Caco-2 (cell line): ENCODE results near the gene C16orf92. TPM values are rescaled to one million over a fixed set of nuclear protein-coding genes. Genes with fewer than 3 reads are reported as not detected.

Source experiments
- BruUV-seq: library from RNA; stranded (reverse); fragments of 400-500 nt; replicated peaks from 2 replicates; lab custom pipeline; 2021; lab: Mats Ljungman, UMichigan
- CTCF ChIA-PET: fragments of 300-600 bp; sonication (Branson Sonifier 250); formaldehyde crosslinking; loops from one replicate; lab custom pipeline; 2022; ENCODE audit warnings: antibody characterized with exemption; lab: Charles Lee
- POLR2A ChIA-PET: fragments of 300-600 bp; sonication (Branson Sonifier 250); formaldehyde crosslinking; loops from one replicate; lab custom pipeline; 2022; ENCODE audit warnings: antibody characterized with exemption; lab: Charles Lee
- DNase-seq, 2 experiments: peaks; one replicate each; pipeline versions ENCODE4 v3.0.0 to v3.0.0-alpha.2; 2020 to 2022
- H3K27me3 ChIP-seq: replicated peaks from 2 replicates; pipeline ENCODE4 v1.6.0; 2011; ENCODE audit warnings: low read length; ENCODE audit not compliant: control insufficient read depth, insufficient read depth
- H3K36me3 ChIP-seq: 2 replicates; pipeline ENCODE4 v1.5.1; 2011; ENCODE audit warnings: low read length; ENCODE audit not compliant: control insufficient read depth, insufficient read depth
- H3K4me1 ChIP-seq: fragments of 250-450 bp; sonication (Bioruptor Pico); 2 replicates; pipeline ENCODE4 v1.5.1; 2020; ENCODE audit warnings: mild to moderate bottlenecking
- H3K4me3 ChIP-seq: 2 replicates; pipeline ENCODE4 v1.5.1; 2011; ENCODE audit warnings: low read depth, mild to moderate bottlenecking, control low read depth, low read length
- H3K9me3 ChIP-seq: fragments of 250-450 bp; sonication (Bioruptor Pico); 2 replicates; pipeline ENCODE4 v1.5.1; 2020; ENCODE audit warnings: mild to moderate bottlenecking, moderate library complexity
- H3K27ac Mint-ChIP-seq: one replicate; pipeline ENCODE4 v1.8.0; 2022; ENCODE audit warnings: mixed read lengths; ENCODE audit not compliant: unreplicated experiment
- H3K27me3 Mint-ChIP-seq: one replicate; pipeline ENCODE4 v1.8.0; 2022; ENCODE audit warnings: mixed read lengths; ENCODE audit not compliant: insufficient read depth, unreplicated experiment
- H3K36me3 Mint-ChIP-seq: one replicate; pipeline ENCODE4 v1.8.0; 2022; ENCODE audit warnings: mild to moderate bottlenecking, mixed read lengths; ENCODE audit not compliant: insufficient read depth, unreplicated experiment
- H3K4me1 Mint-ChIP-seq: one replicate; pipeline ENCODE4 v1.8.0; 2022; ENCODE audit warnings: low read depth, mixed read lengths; ENCODE audit not compliant: unreplicated experiment
- H3K4me3 Mint-ChIP-seq: one replicate; pipeline ENCODE4 v1.8.0; 2022; ENCODE audit warnings: mild to moderate bottlenecking, moderate library complexity, mixed read lengths; ENCODE audit not compliant: unreplicated experiment
- H3K9me3 Mint-ChIP-seq: one replicate; pipeline ENCODE4 v1.8.0; 2022; ENCODE audit warnings: mixed read lengths; ENCODE audit not compliant: unreplicated experiment
- intact Hi-C: fragments of 100-400 bp; cut with micrococcal nuclease; formaldehyde crosslinking; loops from one replicate; pipeline ENCODE4 v1.10.0; 2022; ENCODE audit not compliant: unreplicated experiment
- total RNA-seq: library from RNA; stranded (reverse); gene quantifications from 2 replicates; pipeline ENCODE4 v1.2.3, GENCODE V29; 2022
- TF ChIP-seq, protein P1 (sequence below), 2 experiments: fragments of 200-600 bp in 1 of 2; IDR thresholded peaks; 1 replicate in 1 of 2; 2 replicates in 1 of 2; pipeline versions ENCODE4 v1.5.1 to v1.8.0; 2011 to 2022; ENCODE audit warnings: antibody characterized with exemption in 1 of 2, control low read depth in 1 of 2, inconsistent platforms in 1 of 2, low read depth in 1 of 2, low read length in 1 of 2, mild to moderate bottlenecking in 1 of 2, moderate library complexity in 1 of 2; ENCODE audit not compliant: insufficient read depth in 1 of 2, severe bottlenecking in 1 of 2, unreplicated experiment in 1 of 2

The C16orf92 gene
- total RNA-seq, 1 experiment from 2014 or later = not detected

DNA sequence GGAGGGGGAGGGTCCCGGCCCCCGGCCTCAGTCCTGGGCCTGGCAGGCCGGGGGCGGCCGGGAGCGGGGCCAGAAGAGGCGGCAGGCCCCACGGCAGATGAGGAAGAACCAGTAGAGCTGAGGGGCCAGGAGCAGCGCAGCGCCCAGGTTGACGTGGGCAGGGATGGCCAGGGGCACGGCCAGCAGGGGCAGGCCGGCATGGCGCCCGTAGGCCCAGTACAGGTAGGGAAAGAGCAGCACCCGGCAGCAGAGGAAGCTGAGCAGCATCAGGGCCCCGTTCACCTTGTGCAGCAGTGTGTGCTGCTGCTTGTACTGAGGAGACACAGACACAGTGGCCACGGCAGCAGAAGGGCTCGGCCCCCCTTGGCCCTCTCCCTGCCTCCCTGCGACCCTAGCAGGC is 2.2 kb downstream of the C16orf92 start:
- Histone ChIP-seq H3K9me3 (no peaks in the 10 kb centered on the region), H3K4me1 (no peaks in the 10 kb centered on the region), H3K36me3 (no peaks in the 10 kb centered on the region), H3K4me3 (no peak overlapping the region), H3K27me3 (no peaks in the 10 kb centered on the region)
- no TSS peak for BruUV-seq
- Mint-ChIP-seq H3K4me1 (peaks cover 7% of the 10 kb centered on the region), H3K4me3 (no peak overlapping the region), H3K27me3 (peaks cover 11% of the 10 kb centered on the region), H3K27ac (no peak overlapping the region), H3K9me3 (no peaks in the 10 kb centered on the region), H3K36me3 (peaks cover 7% of the 10 kb centered on the region)
- POLR2A ChIA-PET = no interaction called here
- CTCF ChIA-PET = no interaction called here
- DNase-seq = no peak
- TF ChIP-seq, protein P1, sequence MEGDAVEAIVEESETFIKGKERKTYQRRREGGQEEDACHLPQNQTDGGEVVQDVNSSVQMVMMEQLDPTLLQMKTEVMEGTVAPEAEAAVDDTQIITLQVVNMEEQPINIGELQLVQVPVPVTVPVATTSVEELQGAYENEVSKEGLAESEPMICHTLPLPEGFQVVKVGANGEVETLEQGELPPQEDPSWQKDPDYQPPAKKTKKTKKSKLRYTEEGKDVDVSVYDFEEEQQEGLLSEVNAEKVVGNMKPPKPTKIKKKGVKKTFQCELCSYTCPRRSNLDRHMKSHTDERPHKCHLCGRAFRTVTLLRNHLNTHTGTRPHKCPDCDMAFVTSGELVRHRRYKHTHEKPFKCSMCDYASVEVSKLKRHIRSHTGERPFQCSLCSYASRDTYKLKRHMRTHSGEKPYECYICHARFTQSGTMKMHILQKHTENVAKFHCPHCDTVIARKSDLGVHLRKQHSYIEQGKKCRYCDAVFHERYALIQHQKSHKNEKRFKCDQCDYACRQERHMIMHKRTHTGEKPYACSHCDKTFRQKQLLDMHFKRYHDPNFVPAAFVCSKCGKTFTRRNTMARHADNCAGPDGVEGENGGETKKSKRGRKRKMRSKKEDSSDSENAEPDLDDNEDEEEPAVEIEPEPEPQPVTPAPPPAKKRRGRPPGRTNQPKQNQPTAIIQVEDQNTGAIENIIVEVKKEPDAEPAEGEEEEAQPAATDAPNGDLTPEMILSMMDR (IDR thresholded peaks at IDR 0.05; ENCODE audit: insufficient read depth in 1 of 2, low read depth in 1 of 2, low read length in 1 of 2, severe bottlenecking in 1 of 2, unreplicated experiment in 1 of 2) = no peak
- intact Hi-C loops = loop anchor here (10.0 kb wide), 1 partner anchor 130 kb away; the partner anchor contains the start of gene SEZ6L2

DNA sequence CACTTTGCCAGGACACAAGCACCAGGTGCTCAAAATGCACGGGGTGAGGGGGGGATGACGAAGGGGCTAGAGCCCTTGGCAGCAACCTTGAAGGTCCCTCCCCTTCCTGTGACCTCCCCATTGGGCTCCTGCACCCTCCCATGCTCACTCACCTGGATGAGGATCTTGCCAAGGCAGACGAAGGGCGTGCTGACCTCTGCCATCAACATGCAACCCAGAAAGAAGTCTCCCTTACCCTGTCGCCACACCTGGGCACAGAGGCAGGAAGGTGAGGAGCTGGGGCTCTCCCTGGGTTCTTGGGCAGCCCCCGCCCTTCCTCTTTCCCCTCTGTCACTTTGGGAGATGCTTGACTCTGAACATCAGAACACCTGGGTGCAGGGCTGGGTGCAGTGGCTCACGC is 2.6 kb downstream of the C16orf92 start:
- H3K4me3 Mint-ChIP-seq = no peak overlapping the region
- H3K9me3 ChIP-seq = no peaks in the 10 kb centered on the region
- BruUV-seq = no TSS peak
- H3K36me3 Mint-ChIP-seq = peaks cover 7% of the 10 kb centered on the region
- TF ChIP-seq, protein P1 (IDR thresholded peaks at IDR 0.05; ENCODE audit: insufficient read depth in 1 of 2, low read depth in 1 of 2, low read length in 1 of 2, severe bottlenecking in 1 of 2, unreplicated experiment in 1 of 2) = no peak
- H3K4me3 ChIP-seq = no peak overlapping the region
- H3K9me3 Mint-ChIP-seq = no peaks in the 10 kb centered on the region
- H3K27me3 ChIP-seq = no peaks in the 10 kb centered on the region
- peaks cover 7% of the 10 kb centered on the region for H3K4me1 Mint-ChIP-seq
- no peak overlapping the region for H3K27ac Mint-ChIP-seq
- POLR2A ChIA-PET = no interaction called here
- no peaks in the 10 kb centered on the region for H3K4me1 ChIP-seq
- peaks cover 11% of the 10 kb centered on the region for H3K27me3 Mint-ChIP-seq
- CTCF ChIA-PET = no interaction called here
- intact Hi-C loops = loop anchor here (10.0 kb wide), 1 partner anchor 131 kb away; the partner anchor contains the start of gene SEZ6L2
- H3K36me3 ChIP-seq = no peaks in the 10 kb centered on the region
- DNase-seq = no peak

DNA sequence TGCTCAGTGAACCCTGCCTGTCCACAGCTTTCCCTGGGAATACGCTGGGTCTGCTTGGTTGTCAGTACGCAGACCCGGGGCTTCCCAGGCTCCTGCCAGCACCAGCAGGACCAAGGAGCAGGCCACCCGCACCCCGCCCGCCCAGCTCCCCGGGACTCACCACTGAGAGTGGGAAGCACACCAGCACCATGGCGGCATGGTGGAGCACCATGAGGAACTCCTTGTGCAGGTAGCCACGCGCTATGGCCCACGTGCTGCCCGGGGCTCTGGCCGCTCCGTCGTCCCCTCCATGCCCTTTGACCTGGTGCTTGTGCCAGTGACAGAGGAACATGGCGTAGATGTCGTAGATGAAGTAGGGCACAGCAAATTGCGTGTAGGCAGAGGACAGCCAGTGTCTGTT is 3.5 kb downstream of the C16orf92 start:
- Mint-ChIP-seq H3K27ac (no peak overlapping the region), H3K27me3 (peaks cover 11% of the 10 kb centered on the region), H3K9me3 (no peaks in the 10 kb centered on the region), H3K36me3 (peaks cover 1% of the 10 kb centered on the region), H3K4me1 (peaks cover 7% of the 10 kb centered on the region), H3K4me3 (no peak overlapping the region)
- Histone ChIP-seq H3K9me3 (no peaks in the 10 kb centered on the region), H3K36me3 (no peaks in the 10 kb centered on the region), H3K27me3 (no peaks in the 10 kb centered on the region; the same call in 1 of the 2 replicates), H3K4me1 (no peaks in the 10 kb centered on the region), H3K4me3 (no peak overlapping the region)
- TF ChIP-seq, protein P1 (IDR thresholded peaks at IDR 0.05; ENCODE audit: insufficient read depth in 1 of 2, low read depth in 1 of 2, low read length in 1 of 2, severe bottlenecking in 1 of 2, unreplicated experiment in 1 of 2) = no peak
- intact Hi-C loops = loop anchor here (10.0 kb wide), 1 partner anchor 132 kb away; the partner anchor contains the start of gene SEZ6L2
- ChIA-PET POLR2A (no interaction called here), CTCF (no interaction called here)
- no TSS peak for BruUV-seq
- no peak for DNase-seq
